ENCODE results near the gene ATXN7L3B. TPM values are rescaled to one million over a fixed set of nuclear protein-coding genes. Genes with fewer than 3 reads are reported as not detected.

The ATXN7L3B gene
- total and polyA plus RNA-seq, 9 of the 15 experiments (the other 6 are each of a cell fraction or from before 2014, with no cell fraction given): 10.3 to 40.5 (median 31.0) TPM

- TF ChIP-seq BCLAF1 (IDR thresholded peaks at IDR 0.05; ENCODE audit: borderline replicate concordance in 1 of 2, control insufficient read depth in 1 of 2, low read depth in 2 of 2, low read length in 1 of 2) (no peak), ATF6 (CRISPR knock-in tag; IDR thresholded peaks at IDR 0.05) (peak; percentile 75), ZNF431 (CRISPR knock-in tag; IDR thresholded peaks at IDR 0.05) (0 out of 2 replicates have a peak, but pooled peaks have one; percentile 46), SRSF3 (IDR thresholded peaks at IDR 0.05; ENCODE audit: insufficient read depth, low read length) (no peak), SIN3B (IDR thresholded peaks at IDR 0.05; ENCODE audit: low read depth) (peak; percentile 48; the same call in 1 of the 2 replicates), REST (IDR thresholded peaks at IDR 0.05; ENCODE audit: borderline replicate concordance) (0 out of 2 replicates have a peak, but pooled peaks have one; percentile 10), REST (CRISPR knock-in tag; IDR thresholded peaks at IDR 0.05; ENCODE audit: low read depth) (0 out of 2 replicates have a peak, but pooled peaks have one; percentile 50), UBTF (IDR thresholded peaks at IDR 0.05; ENCODE audit: borderline replicate concordance in 1 of 2, low read depth in 2 of 2, low read length in 2 of 2) (peak; percentile 53 to 60; a peak in 1 of 4 replicates)
These were observed at the start of gene ATXN7L3B (continued) for GRCh38 chr12:74537707-74538385.
